Ramos (cell line): ENCODE results near the gene SLC16A3.
"Not testable (repeated sequence)": the region's sequence is repeated elsewhere in the genome, so short reads cannot be mapped to it uniquely, and the experiment has no call there.

ENCODE experiments used
- in situ Hi-C: fragments of 300-500 bp; cut with MboI; formaldehyde crosslinking; loops from one replicate; pipeline ENCODE4 v1.14.3; 2022; ENCODE audit warnings: low sequenced_read_pairs; ENCODE audit not compliant: unreplicated experiment

SLC16A3 gene

DNA sequence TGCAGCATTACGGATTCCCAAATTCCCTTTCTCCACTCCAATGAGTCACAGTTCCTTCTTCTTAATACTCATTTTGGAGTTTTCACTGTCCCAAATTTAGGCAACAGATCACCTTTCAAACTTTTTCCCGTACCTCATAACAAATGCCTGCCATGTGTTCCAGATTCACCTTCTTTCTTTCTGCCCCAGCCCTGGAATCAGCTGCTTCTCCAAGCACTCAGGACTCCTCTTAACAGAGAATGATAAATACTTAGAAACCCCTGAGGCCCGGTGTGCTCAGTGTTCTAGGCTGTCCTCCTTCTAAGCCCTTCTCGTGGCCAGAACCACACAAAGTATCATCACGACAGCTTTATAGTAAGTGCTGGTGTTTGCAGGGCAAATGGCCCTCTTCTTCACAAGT lies 29.7 kb downstream of the SLC16A3 start:
- in situ Hi-C loops: no loop called here

DNA sequence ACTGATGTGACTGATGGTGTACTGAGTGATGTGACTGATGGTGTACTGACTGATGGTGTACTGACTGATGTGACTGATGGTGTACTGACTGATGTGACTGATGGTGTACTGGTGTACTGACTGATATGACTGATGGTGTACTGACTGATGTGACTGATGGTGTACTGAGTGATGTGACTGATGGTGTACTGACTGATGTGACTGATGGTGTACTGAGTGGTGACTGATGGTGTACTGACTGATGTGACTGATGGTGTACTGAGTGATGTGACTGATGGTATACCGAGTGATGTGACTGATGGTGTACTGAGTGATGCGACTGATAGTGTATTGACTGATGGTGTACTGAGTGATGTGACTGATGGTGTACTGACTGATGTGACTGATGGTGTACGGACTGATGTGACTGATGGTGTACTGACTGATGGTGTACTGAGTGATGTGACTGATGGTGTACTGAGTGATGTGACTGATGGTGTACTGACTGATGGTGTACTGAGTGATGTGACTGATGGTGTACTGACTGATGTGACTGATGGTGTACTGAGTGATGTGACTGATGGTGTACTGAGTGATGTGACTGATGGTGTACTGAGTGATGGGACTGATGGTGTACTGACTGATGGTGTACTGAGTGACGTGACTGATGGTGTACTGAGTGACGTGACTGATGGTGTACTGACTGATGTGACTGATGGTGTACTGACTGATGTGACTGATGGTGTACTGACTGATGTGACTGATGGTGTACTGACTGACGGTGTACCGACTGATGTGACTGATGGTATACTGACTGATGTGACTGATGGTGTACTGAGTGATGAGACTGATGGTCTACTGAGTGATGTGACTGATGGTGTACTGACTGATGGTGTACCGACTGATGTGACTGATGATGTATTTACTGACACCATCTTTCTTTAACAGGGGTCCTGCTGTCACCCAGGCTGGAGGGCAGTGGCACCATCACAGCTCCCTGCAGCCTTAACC lies 31.4 kb downstream of the SLC16A3 start:
- in situ Hi-C loops: not testable (repeated sequence)

DNA sequence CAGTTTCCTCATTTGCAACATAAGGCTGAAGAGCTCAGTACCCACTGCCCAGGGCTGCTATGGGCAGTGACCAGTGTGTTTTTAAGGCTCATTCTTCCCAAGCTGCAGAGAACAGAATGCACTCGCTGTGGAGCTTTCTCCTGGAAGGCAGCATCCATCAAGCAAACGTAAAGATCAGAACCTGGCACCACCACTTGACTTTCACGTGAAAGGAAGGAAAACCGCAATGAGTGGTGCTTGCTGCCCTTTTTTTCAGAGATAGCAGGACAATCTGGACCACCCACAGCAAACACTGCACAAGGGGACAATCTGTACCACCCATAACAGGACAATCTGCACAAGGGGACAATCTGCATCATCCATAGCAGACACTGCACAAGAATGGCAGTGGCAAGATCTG lies 33.5 kb downstream of the SLC16A3 start:
- in situ Hi-C loops: no loop called here

DNA sequence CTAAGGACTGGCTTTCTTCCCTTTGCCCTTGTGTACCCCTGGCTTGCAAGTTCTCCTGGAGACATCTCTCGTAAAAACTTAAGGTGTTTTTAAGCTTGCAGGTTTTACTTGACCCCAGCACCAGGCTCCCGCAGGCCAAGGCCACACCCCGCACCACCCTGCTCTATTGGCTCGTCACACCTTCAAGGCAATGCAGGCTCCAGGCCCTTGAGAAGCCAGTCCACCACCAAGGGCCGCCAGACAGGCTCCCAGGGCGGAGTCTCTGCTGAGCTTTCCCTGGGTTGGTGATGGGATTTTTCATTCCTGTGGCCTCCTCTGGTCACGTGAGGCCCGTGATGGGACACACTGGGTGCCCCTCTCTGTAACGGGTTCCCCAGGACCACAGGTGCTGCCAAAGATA lies 34.8 kb downstream of the SLC16A3 start:
- in situ Hi-C loops: no loop called here

DNA sequence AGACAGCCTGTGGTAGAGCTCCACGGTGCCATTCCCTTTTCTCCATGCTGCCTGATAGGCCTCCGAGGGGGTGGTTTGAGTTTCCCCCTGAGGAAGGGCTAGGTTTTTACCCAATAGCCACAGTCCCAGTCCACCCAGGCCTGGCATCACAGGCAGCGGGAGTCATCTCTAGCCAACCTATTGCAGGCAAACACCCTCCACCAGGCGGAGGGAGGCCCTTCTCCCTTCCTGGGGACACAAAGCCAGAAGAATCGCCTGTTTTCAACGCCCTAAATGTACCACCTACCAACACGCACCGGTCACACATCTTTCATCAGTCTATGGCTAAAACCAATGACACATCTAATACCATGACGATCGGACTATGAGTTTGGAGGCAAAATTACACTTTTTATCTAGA lies 37.3 kb downstream of the SLC16A3 start:
- in situ Hi-C loops: no loop called here

DNA sequence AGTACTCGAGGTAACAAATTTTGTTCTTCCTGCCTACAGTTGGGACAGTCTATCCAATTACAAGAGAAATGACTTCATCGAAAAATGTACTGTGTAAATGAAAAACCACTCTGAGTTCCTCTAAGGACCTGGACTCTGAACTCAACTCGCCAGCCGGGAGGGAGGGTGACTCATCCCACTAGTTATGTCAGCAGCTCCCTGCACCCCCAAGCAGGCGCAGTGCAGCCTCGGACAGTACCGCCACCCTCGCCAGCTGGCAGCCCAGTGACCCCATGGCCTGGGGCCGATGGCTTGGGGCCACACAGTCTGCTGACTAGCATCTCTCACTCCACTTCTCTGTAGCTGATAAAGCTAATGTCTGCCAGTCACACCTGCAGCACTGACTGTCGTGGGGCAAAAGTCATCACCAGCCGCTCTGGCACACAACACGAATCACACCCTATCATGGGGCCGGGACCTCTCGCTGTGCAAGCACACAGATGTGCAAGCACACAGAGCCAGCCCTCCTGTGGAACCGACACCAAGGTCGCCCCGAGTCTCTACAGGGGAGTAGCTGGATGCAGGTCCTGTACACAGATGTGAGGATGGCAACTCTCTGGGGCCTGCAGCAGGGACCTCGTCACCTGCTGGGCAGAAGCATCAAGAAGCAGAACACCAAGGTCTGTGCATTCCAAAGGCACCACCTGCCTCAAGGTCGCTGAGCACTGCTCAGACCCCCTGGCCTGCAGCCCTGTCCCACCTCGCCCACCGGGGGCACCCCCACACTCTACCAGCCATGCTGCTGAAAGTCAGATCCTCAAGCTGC lies 38.9 kb downstream of the SLC16A3 start:
- in situ Hi-C loops: no loop called here

DNA sequence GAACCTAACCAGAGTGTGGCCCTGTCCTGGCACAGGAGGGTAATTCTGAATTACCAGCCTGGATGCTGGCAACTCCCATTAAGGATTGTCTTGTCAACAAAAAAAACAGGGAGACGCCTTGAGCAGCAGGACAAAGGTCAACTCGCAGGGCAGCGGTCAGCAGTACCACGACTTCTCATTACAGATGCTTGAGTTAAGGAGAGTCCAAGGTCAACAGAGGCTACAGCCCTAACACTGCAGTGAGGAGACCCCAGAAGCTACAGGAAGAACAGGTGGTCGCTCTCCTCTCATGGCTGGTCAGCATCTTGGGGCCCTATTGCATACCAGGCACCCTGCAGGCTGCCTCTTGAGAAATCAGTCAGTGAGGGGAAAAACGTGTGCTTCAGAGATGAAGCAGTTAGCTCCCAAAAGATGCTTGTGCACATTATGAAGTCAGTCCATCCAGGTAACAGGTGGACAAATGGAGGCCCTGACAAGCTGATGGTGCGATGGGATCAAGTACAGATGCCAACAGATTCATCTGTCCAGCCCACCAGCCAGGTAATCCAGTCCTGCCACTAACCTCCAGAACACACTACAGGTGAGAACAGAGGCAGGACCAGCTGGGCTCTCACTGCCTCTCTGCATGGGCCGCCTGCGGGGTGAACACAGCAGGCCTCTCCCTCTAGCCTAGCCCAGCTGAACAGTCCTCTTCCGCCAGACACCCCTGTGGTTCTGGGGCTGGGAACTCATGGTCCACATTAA lies 40.5 kb downstream of the SLC16A3 start:
- in situ Hi-C loops: no loop called here

DNA sequence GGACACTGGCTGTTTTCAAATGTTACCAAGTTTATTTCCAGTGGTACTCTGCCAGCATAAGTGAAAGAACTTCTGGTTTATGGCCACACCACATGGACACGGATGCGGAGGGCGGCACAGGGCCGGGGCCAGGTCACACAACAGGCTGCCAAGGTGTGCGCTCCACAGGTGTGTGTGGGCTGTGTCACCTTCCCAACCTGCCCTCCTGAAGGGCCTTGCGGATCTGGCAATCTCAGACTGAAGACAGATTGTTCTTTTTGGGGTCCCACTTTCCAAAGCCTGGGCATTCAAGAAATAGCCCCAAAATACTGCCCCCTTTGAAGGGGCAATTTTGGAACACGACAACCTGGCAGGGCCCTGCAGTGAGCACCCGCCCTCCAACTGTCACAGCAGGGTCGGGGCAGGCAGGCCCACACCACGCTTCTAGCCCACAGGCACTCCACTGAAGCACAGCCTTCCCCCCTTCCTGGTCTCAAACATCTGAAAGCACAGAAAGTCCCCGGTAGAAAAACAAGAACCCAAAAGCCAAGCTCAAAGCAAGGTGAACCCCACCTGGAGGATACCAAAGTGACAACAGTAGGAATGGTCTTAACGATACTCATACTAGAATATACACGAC lies 41.1 kb downstream of the SLC16A3 start:
- in situ Hi-C loops: no loop called here

DNA sequence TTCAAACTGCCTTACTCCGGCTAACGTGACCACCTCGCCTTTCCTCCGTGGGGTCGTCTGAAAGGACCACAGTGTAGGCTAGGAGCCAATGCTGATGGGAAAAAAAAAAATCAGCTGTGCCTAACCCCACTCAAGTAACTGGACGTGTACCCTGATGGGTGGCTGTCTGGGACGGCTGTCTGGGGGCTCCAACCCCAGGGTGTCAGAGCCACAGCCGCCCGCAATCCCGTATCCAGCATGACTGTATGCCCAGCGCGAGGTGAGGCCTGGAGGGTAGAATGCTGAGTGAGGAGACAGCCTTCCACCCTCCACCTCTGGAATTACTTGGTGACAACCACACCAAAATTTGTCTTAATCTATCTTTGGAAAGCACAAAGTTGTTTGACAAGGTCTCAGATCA lies 41.8 kb downstream of the SLC16A3 start:
- in situ Hi-C loops: no loop called here

DNA sequence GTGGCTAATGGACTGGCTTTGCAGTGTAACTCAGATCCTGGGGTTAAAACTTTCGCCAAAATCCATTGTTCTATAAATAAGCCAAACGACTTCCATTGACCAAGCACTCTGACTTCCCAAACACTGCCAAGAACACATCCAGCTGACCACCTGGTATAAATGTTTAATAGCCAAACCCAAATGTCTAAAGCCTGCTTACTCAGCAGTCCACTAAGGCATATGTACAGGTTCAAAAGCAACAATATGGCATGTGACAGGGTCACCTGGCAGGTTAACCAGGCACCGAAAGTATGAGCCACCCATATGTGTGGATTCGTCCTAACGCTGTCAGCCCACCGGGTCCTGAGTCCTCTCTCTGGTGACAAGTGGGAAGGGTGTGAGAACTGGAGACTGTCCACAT lies 42.6 kb downstream of the SLC16A3 start:
- in situ Hi-C loops: no loop called here

DNA sequence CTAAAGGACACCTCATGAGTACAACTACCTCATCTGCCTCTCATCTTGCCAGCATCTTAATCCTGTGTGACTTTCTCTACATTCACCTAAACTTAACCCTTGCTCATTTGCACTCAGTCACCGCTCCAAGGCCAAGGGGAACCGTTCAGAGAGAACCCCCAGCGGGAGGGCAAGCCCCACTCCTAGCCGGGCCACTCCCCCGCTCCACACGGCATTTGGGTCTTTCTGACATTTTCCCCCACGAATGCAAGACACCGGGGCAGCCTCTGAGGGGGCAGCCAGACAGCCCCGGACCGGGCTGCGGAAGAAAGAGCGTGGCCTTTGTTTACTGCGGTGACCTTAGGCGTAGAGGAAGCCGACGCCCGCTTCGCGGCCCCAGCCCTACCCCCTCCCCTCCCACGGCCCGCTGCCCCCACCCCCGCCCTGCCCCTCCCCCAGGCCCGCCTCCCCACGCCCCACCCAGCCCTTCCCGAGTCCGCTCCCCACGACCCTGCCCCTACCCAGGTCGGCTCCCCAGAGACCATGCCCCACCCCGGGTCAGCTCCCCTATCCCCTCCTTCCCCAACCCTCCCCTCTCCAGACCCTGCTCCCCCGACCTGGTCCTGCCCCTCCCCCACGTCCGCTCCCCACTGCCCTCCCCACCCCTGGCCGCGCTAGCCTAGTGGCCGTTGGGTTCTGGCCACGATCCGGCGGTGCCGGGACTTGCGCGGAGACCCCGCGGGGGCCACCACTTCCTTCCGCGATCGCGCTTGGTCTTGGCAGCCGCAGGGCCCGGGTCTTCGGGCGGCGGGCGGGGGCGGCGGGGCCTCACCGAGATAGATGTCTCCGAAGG lies 43.9 kb downstream of the SLC16A3 start:
- in situ Hi-C loops: no loop called here

DNA sequence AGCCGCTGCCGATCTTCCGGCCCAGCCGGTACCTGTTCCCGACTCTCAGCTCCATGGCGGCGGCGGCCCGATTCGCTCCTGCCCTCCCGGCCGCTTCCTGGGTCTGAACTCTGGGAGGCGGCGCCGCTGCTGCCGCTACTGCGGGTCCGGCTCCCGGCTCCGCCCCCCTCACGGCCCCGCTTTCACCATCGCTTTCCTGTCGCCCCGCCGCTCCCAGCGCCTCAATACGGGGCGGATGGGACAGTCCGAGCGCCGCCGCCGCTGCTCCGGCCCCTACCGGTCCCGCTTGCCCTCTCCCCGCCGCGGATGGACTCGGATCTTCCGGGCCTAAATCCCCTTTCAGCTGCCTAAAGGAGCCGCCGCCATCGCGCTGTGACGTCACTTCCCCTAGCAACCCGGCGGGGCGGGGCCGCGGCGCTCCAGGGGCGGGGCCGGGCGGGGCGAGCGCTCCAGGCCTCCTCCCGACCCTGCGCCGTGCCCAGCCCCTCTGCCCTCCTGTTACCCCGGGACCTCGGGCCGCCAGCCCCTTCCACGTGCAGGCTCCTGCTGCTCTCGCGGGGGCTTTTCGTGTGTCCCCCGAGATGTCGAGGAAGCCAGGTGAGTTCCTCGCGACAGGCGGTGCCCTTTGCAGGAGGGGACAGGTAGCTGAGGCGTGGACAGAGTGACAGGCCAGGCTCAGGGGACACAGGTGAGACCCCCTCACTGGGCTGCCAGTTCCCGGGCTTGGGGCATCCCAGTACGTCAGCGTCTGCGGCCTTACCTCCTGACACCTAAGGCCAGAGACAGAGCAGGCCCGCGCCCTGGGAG lies 44.7 kb downstream of the SLC16A3 start, which contains the start of gene CSNK1D:
Gene CSNK1D (minus strand): TSS at position 374 of the 807 bp plus-strand sequence. CDS start 319 bp downstream, at position 55.
- in situ Hi-C loops: no loop called here

DNA sequence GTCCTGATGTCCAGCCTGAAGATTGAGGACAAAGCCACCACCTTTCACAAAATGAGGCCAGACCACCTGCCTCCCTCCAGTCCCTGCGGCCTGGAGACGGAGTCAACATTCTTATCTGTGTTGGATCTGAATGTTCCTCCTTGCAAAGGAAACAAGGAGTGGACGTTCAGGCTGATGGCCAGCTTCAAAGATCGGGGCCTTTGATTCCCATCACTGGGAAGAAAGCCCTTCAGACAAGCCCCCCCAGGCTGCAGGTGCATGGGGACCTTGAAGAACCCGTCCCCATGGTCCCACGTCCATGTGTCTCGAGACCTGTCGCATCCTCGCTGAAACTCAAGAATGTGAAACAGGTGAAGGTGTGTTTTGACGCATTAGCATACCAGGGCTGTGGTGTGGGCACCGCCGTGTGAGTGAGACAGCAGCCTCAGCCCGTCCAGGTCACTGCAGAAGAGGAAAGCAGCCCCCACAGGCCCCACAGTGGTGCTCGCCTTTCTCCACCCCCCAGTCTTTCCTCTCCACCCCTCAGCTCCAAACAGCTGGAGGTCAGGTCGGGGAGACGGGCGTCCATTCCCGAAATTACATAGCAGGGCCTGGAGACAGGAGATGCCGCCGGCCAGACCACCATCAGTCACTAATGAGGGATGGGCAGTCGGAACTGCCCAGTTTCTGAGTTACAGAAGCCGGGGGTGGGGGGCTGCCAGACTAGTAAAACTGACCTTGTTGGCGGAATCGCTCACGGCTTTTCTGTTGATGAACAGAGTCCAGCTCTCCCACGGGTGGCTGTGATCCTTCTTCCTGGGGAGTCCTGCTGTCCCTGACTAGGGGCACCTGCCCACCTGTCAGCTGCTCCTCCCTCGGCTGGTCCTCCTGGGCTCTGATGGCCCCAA lies 45.5 kb downstream of the SLC16A3 start:
- in situ Hi-C loops: no loop called here

DNA sequence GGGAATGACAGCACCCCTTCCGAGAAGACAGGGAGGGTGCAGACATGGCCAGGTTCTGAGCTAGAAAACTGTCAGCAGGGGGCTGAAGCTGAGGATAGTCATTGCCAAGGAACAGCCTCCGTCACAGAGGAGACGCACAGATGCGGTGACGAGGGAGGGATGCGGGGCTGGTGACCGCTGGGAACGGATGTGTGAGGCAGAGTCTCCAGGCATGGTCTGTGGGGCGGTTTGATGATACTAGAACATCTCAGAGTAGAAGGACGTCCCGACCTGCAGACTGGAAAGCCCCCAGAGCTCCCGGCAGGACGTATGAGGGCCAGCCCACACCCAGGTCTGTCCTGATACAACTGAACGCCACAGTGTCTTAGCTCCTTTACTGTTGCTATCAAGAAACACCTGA lies 46.5 kb downstream of the SLC16A3 start:
- in situ Hi-C loops: no loop called here

DNA sequence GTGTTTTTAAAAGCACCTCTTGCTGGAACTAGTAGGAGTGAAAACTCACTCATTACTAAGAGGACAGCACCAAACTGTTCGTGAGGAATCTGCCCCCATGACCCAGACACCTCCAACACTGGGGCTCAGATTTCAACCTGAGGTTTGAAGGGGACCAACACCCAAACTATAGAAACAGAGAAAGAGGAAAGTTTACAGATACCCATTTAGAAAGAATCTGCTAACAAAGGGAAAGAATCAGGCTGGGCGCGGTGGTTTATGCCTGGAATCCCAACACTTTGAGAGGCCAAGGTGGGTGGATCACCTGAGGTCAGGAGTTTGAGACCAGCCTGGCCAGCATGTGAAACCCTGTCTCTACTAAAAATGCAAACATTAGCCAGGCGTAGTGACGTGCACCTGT lies 48.1 kb downstream of the SLC16A3 start:
- in situ Hi-C loops: no loop called here

DNA sequence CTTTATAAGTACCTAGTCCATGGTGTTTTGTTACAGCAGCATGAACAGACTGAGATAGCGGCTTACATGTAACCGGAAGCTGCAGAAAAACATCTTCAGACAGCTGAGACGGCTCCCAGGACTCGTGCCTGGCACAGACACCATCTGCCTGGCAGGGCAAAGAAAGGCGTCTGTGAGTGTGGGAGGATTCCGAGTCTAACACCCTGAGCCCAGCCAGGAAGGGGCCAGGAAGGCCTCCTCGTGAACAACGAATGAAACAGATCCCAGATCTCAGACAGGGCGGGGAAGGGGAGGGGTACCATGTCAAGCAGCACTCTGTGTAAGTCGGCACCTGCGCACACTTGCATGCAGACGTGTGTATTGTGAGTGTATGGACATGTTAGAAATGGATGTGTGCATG lies 49.0 kb downstream of the SLC16A3 start:
- in situ Hi-C loops: no loop called here

DNA sequence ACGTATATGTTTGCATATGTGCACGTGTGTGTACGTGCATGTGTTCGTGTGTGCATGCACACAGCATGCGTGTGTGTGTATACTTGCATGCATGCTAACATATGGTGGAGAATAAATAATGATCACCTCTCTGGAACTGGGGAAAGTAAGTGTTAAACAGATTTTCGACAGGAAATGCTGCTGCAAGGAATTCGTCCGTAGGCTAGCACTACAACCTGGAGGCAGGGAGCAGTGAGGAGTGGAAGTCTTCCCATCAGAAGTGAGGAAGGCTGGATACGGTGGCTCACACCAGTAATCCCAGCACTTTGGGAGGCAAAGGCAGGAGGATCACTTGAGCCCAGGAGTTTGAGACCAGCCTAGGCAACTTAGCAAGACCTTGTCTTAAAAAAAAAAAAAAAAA lies 49.5 kb downstream of the SLC16A3 start:
- in situ Hi-C loops: no loop called here
